HepG2 (cell line): ENCODE data around the gene VARS1. TPM values are rescaled to one million over a fixed set of nuclear protein-coding genes. Genes with fewer than 3 reads are reported as not detected.
A peak's percentile ranks its signal among the peaks of the same experiment; 100 is the strongest.

Experiments used
- AHDC1 ChIP-seq: sonication (generic); formaldehyde crosslinking; IDR thresholded peaks from 2 replicates; pipeline ENCODE4 v1.5.1; 2020; ENCODE audit warnings: mild to moderate bottlenecking, missing genetic modification reagents, borderline replicate concordance
- AKAP8 ChIP-seq: sonication (generic); formaldehyde crosslinking; IDR thresholded peaks from 2 replicates; pipeline ENCODE4 v1.5.1; 2020; ENCODE audit warnings: mild to moderate bottlenecking, missing genetic modification reagents
- CHD4 ChIP-seq: fragments of 200-600 bp; sonication (generic); IDR thresholded peaks from 2 replicates; pipeline ENCODE4 v1.7.0; 2017; ENCODE audit warnings: mild to moderate bottlenecking, low read length, borderline replicate concordance
- E2F2 ChIP-seq: sonication (generic); formaldehyde crosslinking; IDR thresholded peaks from 2 replicates; pipeline ENCODE4 v1.4.0; 2020; ENCODE audit warnings: missing genetic modification reagents, borderline replicate concordance
- HES4 ChIP-seq: sonication (generic); formaldehyde crosslinking; IDR thresholded peaks from 2 replicates; pipeline ENCODE4 v1.9.0; 2021; ENCODE audit warnings: mild to moderate bottlenecking, missing genetic modification reagents, borderline replicate concordance
- MATR3 ChIP-seq: sonication (generic); formaldehyde crosslinking; IDR thresholded peaks from 2 replicates; pipeline ENCODE4 v1.4.0; 2020; ENCODE audit warnings: missing genetic modification reagents
- U2AF2 ChIP-seq: fragments of 200-400 bp; formaldehyde crosslinking; IDR thresholded peaks from 2 replicates; pipeline ENCODE4 v1.6.1; 2017; ENCODE audit warnings: low read depth, mild to moderate bottlenecking, low read length
- ZNF605 ChIP-seq: sonication (generic); formaldehyde crosslinking; IDR thresholded peaks from 2 replicates; pipeline ENCODE4 v1.8.0; 2022; ENCODE audit warnings: mild to moderate bottlenecking, missing genetic modification reagents
- ZNF619 ChIP-seq: sonication (generic); formaldehyde crosslinking; IDR thresholded peaks from 2 replicates; pipeline ENCODE4 v1.4.0; 2020; ENCODE audit warnings: mild to moderate bottlenecking, missing genetic modification reagents
- ZNF678 ChIP-seq: sonication (generic); formaldehyde crosslinking; IDR thresholded peaks from 2 replicates; pipeline ENCODE4 v1.4.0; 2020; ENCODE audit warnings: mild to moderate bottlenecking, missing genetic modification reagents
- ZZZ3 ChIP-seq: sonication (generic); formaldehyde crosslinking; IDR thresholded peaks from 2 replicates; pipeline ENCODE4 v1.4.0; 2020; ENCODE audit warnings: missing genetic modification reagents, mild to moderate bottlenecking, borderline replicate concordance
- polyA plus RNA-seq, 8 experiments: library from polyadenylated mRNA; depleted of rRNA in 3 of 8; stranded (reverse) in 7 of 8; unstranded in 1 of 8; fragments of >200 nt; fragmentation: Illumina TruSeq in 4 of 8; extraction: Trizol in 4 of 8; gene quantifications; 2 replicates each; pipeline versions ENCODE4 v1.2.1 to v1.2.3, GENCODE V29; 2011 to 2016; ENCODE audit warnings: low read depth in 4 of 8, missing spikeins in 1 of 8, mixed read lengths in 1 of 8; ENCODE audit not compliant: insufficient read depth in 1 of 8
- total RNA-seq, 5 experiments: library from RNA; depleted of rRNA; stranded (reverse); fragments of >200 nt; fragmentation: Illumina TruSeq; extraction: Trizol; gene quantifications; 2 replicates each; pipeline ENCODE4 v1.2.3, GENCODE V29; 2016; ENCODE audit warnings: low read depth in 1 of 5
- TF ChIP-seq, protein P1 (sequence below): sonication (generic); formaldehyde crosslinking; IDR thresholded peaks from 2 replicates; pipeline ENCODE4 v1.4.0; 2020; ENCODE audit warnings: missing genetic modification reagents
- TF ChIP-seq, protein P2 (sequence below): sonication (generic); formaldehyde crosslinking; IDR thresholded peaks from 2 replicates; pipeline ENCODE4 v1.9.0; 2022; ENCODE audit warnings: missing genetic modification reagents, mild to moderate bottlenecking, borderline replicate concordance

VARS1 gene
- total and polyA plus RNA-seq, 2 of the 13 experiments (the other 11 are each of a cell fraction or from before 2014, with no cell fraction given): 14.7 to 56.1 TPM

DNA sequence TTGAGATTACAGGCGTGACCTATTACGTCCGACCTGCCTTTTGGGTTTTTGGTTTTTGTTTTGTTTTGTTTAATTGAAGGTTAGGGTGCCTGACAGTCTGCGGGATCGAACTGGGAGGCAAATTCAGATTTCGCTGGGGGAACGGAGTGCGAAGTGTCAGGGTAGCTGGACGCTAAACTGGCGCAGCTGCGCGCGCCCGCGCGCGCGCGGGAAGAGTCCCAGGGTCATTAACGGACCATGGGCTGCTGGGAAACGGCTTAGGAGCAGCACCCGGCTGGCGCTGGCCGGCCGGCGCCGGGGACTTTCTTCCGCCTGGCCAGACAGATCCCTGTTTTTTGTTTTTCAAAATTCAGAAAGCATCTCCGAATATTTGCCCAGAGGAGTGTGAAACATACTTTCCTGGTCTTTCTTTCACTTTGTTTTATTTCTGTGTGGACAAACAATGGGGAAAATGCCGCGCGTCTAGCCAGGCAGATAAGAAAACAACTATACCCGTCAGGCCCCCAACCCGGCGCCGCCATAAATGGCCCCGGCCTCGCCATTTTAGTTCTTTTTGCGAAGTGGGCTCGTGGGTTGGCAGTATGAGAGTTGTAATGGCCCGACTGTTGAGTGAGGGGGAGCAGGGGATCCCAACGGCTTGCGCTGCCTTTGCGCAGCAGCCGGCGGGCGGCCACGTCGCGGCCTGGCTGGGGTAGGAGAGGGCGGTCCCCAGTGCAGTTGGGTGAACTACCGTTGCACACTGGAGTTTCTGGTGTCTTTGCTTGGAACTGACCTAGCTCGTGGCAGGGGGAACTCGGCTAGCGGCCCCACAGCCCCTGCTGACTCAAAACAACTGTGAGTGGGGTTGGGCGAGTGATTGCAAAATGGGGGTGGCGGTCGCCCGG, 39.1 kb upstream of the VARS1 start (continued):
- peak; percentile 27; the same call in 1 of the 2 replicates for TF ChIP-seq AHDC1 (CRISPR knock-in tag)
- TF ChIP-seq U2AF2: peak; percentile 12; the same call in 1 of the 2 replicates
- TF ChIP-seq MATR3 (CRISPR knock-in tag): no peak
- TF ChIP-seq ZNF605 (CRISPR knock-in tag): peak; percentile 83; the same call in 1 of the 2 replicates
- TF ChIP-seq ZNF619 (CRISPR knock-in tag): no peak; the same call in 1 of the 2 replicates
- TF ChIP-seq AKAP8 (CRISPR knock-in tag): peak; percentile 71; the same call in 1 of the 2 replicates
- peak; percentile 96; the same call in 1 of the 2 replicates for TF ChIP-seq ZZZ3 (CRISPR knock-in tag)
- TF ChIP-seq, protein P1, sequence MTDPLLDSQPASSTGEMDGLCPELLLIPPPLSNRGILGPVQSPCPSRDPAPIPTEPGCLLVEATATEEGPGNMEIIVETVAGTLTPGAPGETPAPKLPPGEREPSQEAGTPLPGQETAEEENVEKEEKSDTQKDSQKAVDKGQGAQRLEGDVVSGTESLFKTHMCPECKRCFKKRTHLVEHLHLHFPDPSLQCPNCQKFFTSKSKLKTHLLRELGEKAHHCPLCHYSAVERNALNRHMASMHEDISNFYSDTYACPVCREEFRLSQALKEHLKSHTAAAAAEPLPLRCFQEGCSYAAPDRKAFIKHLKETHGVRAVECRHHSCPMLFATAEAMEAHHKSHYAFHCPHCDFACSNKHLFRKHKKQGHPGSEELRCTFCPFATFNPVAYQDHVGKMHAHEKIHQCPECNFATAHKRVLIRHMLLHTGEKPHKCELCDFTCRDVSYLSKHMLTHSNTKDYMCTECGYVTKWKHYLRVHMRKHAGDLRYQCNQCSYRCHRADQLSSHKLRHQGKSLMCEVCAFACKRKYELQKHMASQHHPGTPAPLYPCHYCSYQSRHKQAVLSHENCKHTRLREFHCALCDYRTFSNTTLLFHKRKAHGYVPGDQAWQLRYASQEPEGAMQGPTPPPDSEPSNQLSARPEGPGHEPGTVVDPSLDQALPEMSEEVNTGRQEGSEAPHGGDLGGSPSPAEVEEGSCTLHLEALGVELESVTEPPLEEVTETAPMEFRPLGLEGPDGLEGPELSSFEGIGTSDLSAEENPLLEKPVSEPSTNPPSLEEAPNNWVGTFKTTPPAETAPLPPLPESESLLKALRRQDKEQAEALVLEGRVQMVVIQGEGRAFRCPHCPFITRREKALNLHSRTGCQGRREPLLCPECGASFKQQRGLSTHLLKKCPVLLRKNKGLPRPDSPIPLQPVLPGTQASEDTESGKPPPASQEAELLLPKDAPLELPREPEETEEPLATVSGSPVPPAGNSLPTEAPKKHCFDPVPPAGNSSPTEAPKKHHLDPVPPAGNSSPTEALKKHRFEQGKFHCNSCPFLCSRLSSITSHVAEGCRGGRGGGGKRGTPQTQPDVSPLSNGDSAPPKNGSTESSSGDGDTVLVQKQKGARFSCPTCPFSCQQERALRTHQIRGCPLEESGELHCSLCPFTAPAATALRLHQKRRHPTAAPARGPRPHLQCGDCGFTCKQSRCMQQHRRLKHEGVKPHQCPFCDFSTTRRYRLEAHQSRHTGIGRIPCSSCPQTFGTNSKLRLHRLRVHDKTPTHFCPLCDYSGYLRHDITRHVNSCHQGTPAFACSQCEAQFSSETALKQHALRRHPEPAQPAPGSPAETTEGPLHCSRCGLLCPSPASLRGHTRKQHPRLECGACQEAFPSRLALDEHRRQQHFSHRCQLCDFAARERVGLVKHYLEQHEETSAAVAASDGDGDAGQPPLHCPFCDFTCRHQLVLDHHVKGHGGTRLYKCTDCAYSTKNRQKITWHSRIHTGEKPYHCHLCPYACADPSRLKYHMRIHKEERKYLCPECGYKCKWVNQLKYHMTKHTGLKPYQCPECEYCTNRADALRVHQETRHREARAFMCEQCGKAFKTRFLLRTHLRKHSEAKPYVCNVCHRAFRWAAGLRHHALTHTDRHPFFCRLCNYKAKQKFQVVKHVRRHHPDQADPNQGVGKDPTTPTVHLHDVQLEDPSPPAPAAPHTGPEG (CRISPR knock-in tag): peak; percentile 98
- TF ChIP-seq CHD4: peak; percentile 74; the same call in 1 of the 2 replicates
- peak; percentile 91; the same call in 1 of the 2 replicates for TF ChIP-seq ZNF678 (CRISPR knock-in tag)
- TF ChIP-seq, protein P2, sequence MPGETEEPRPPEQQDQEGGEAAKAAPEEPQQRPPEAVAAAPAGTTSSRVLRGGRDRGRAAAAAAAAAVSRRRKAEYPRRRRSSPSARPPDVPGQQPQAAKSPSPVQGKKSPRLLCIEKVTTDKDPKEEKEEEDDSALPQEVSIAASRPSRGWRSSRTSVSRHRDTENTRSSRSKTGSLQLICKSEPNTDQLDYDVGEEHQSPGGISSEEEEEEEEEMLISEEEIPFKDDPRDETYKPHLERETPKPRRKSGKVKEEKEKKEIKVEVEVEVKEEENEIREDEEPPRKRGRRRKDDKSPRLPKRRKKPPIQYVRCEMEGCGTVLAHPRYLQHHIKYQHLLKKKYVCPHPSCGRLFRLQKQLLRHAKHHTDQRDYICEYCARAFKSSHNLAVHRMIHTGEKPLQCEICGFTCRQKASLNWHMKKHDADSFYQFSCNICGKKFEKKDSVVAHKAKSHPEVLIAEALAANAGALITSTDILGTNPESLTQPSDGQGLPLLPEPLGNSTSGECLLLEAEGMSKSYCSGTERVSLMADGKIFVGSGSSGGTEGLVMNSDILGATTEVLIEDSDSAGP (CRISPR knock-in tag): peak; percentile 87
- peak; percentile 99 for TF ChIP-seq E2F2 (CRISPR knock-in tag)
- TF ChIP-seq HES4 (CRISPR knock-in tag): no peak
